A673 (cell line): ENCODE measurements around the gene ELAVL1. TPM values are rescaled to one million over a fixed set of nuclear protein-coding genes. Genes with fewer than 3 reads are reported as not detected.

Experiments used
- BruUV-seq: library from RNA; stranded (reverse); fragments of 400-500 nt; replicated peaks from 2 replicates; lab custom pipeline; 2021; lab: Mats Ljungman, UMichigan
- CTCF ChIA-PET: fragments of 300-600 bp; sonication (Branson Sonifier 250); formaldehyde crosslinking; loops from one replicate; lab custom pipeline; 2022; ENCODE audit warnings: antibody characterized with exemption; lab: Charles Lee
- POLR2A ChIA-PET: fragments of 300-600 bp; sonication (Branson Sonifier 250); formaldehyde crosslinking; loops from one replicate; lab custom pipeline; 2022; ENCODE audit warnings: antibody characterized with exemption; ENCODE audit not compliant: low non-redundant PET; lab: Charles Lee
- DNase-seq: peaks from one replicate; pipeline ENCODE4 v3.0.0-alpha.2; 2015; ENCODE audit warnings: low spot score
- H3K27ac ChIP-seq: fragments of 200-600 bp; sonication (generic); 2 replicates; pipeline ENCODE4 v1.5.1; 2016; ENCODE audit warnings: mixed run types, low read depth, mild to moderate bottlenecking, mixed read lengths, antibody characterized with exemption, low read length; ENCODE audit not compliant: poor library complexity, severe bottlenecking
- H3K27me3 ChIP-seq: fragments of 200-600 bp; sonication (generic); replicated peaks from 2 replicates; pipeline ENCODE4 v1.6.1; 2017; ENCODE audit warnings: mixed run types, low read depth, mild to moderate bottlenecking, mixed read lengths, antibody characterized with exemption, low read length; ENCODE audit not compliant: insufficient read depth, poor library complexity
- H3K36me3 ChIP-seq: fragments of 200-600 bp; sonication (generic); 2 replicates; pipeline ENCODE4 v1.6.1; 2016; ENCODE audit warnings: mixed run types, mild to moderate bottlenecking, mixed read lengths, antibody characterized with exemption, low read length; ENCODE audit not compliant: insufficient read depth, poor library complexity, severe bottlenecking
- H3K4me1 ChIP-seq: fragments of 200-600 bp; sonication (generic); 2 replicates; pipeline ENCODE4 v1.6.1; 2017; ENCODE audit warnings: mixed run types, mild to moderate bottlenecking, mixed read lengths, antibody characterized with exemption, low read length; ENCODE audit not compliant: insufficient read depth, poor library complexity, severe bottlenecking
- H3K4me3 ChIP-seq: fragments of 200-600 bp; sonication (generic); 2 replicates; pipeline ENCODE4 v1.5.1; 2016; ENCODE audit warnings: low read depth, mixed run types, mild to moderate bottlenecking, mixed read lengths, low read length; ENCODE audit not compliant: poor library complexity, severe bottlenecking
- H3K9me3 ChIP-seq: fragments of 200-600 bp; sonication (generic); 2 replicates; pipeline ENCODE4 v1.6.1; 2016; ENCODE audit warnings: mixed run types, low read depth, mild to moderate bottlenecking, mixed read lengths, antibody characterized with exemption, low read length; ENCODE audit not compliant: poor library complexity, severe bottlenecking
- EZH2 ChIP-seq: fragments of 200-600 bp; sonication (generic); IDR thresholded peaks from 2 replicates; pipeline ENCODE4 v1.6.1; 2017; ENCODE audit warnings: borderline replicate concordance, low read depth, mild to moderate bottlenecking, mixed read lengths, antibody characterized with exemption, low read length; ENCODE audit not compliant: poor library complexity, severe bottlenecking
- intact Hi-C: fragments of 100-400 bp; cut with micrococcal nuclease; formaldehyde crosslinking; loops from one replicate; pipeline ENCODE4 v1.10.0; 2022; ENCODE audit not compliant: unreplicated experiment
- total RNA-seq: library from RNA; stranded (reverse); gene quantifications from 2 replicates; pipeline ENCODE4 v1.2.3, GENCODE V29; 2021
- TF ChIP-seq, protein P1 (sequence below): fragments of 300-800, 200-600 bp; sonication (generic); conservative IDR thresholded peaks from 2 replicates; pipeline ENCODE4 v1.5.1; 2017; ENCODE audit warnings: low read depth, mild to moderate bottlenecking, antibody characterized with exemption, low read length, moderate library complexity, mixed read lengths

The ELAVL1 gene
- total RNA-seq, 1 experiment from 2014 or later = 171 TPM

- Histone ChIP-seq H3K27me3 (no peaks in the 10 kb centered on the region), H3K27ac (no peak overlapping the region), H3K36me3 (peaks cover 86% of the 10 kb centered on the region), H3K9me3 (no peaks in the 10 kb centered on the region), H3K4me3 (no peak overlapping the region), H3K4me1 (no peaks in the 10 kb centered on the region)
- TF ChIP-seq EZH2 = no peak
- TF ChIP-seq, protein P1, sequence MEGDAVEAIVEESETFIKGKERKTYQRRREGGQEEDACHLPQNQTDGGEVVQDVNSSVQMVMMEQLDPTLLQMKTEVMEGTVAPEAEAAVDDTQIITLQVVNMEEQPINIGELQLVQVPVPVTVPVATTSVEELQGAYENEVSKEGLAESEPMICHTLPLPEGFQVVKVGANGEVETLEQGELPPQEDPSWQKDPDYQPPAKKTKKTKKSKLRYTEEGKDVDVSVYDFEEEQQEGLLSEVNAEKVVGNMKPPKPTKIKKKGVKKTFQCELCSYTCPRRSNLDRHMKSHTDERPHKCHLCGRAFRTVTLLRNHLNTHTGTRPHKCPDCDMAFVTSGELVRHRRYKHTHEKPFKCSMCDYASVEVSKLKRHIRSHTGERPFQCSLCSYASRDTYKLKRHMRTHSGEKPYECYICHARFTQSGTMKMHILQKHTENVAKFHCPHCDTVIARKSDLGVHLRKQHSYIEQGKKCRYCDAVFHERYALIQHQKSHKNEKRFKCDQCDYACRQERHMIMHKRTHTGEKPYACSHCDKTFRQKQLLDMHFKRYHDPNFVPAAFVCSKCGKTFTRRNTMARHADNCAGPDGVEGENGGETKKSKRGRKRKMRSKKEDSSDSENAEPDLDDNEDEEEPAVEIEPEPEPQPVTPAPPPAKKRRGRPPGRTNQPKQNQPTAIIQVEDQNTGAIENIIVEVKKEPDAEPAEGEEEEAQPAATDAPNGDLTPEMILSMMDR = no peak
- no peak for DNase-seq
- ChIA-PET CTCF (no interaction called here), POLR2A (no interaction called here)
- intact Hi-C loops = no loop called here
- no TSS peak for BruUV-seq
Measured at GRCh38 chr19:7985481-7985911, 19.9 kb downstream of the ELAVL1 start.

GRCh38 chr19:7983995-7984837 is 21.2 kb downstream of the ELAVL1 start:
- Histone ChIP-seq H3K27me3 (no peaks in the 10 kb centered on the region), H3K9me3 (no peaks in the 10 kb centered on the region), H3K27ac (no peak overlapping the region), H3K4me1 (no peaks in the 10 kb centered on the region), H3K36me3 (peaks cover 86% of the 10 kb centered on the region), H3K4me3 (no peak overlapping the region)
- BruUV-seq = no TSS peak
- ChIA-PET CTCF (no interaction called here), POLR2A (no interaction called here)
- TF ChIP-seq EZH2 = no peak
- TF ChIP-seq, protein P1 = no peak
- no peak for DNase-seq
- intact Hi-C loops = no loop called here

DNA sequence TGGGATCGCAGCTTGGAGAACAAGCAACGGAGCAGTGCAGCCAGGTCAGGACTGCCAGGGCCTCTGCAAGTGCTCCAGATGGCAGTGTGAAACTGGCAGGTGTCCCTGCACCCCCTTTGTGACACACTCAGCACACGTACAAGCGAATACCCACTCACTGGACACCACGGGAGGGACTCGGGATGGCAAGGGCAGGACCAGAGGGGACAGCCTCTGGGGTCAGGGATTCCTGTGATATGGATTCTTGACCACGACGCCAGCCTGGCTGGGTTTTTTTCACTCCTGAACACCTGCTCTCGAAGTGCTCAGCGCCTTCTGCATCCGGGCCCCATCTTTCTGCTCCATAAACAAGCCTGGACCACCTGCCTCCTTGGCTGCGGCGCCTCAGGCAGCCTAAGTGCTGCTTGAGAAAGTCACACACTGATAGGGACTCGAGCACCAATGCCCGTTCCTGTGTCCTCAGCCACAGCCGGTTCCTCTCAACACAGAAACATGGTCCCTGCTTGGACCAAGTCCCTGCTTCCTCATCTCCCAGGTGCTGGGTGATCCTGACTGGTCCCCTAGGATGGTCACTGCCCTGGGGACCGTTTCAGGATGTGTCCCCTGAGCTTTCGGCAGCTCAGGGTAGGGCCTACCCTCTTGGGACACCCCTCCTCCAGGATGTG is 22.0 kb downstream of the ELAVL1 start:
- no peak overlapping the region for H3K27ac ChIP-seq
- no peak overlapping the region for H3K4me3 ChIP-seq
- DNase-seq = no peak
- CTCF ChIA-PET = no interaction called here
- POLR2A ChIA-PET = no interaction called here
- H3K9me3 ChIP-seq = no peaks in the 10 kb centered on the region
- TF ChIP-seq, protein P1 = no peak
- no peak for TF ChIP-seq EZH2
- peaks cover 86% of the 10 kb centered on the region for H3K36me3 ChIP-seq
- intact Hi-C loops = no loop called here
- H3K27me3 ChIP-seq = no peaks in the 10 kb centered on the region
- H3K4me1 ChIP-seq = no peaks in the 10 kb centered on the region
- BruUV-seq = no TSS peak
